ENCODE results near the gene SNTA1. TPM values are rescaled to one million over a fixed set of nuclear protein-coding genes. Genes with fewer than 3 reads are reported as not detected.
A peak's percentile ranks its signal among the peaks of the same experiment; 100 is the strongest.
"Not testable (repeated sequence)": the region's sequence is repeated elsewhere in the genome, so short reads cannot be mapped to it uniquely, and the experiment has no call there.

The SNTA1 gene
- total RNA-seq, 6 experiments from 2014 or later: 13.9 to 22.2 (median 20.9) TPM

- Mint-ChIP-seq H3K27me3 (ENCODE audit: insufficient read depth) (peaks cover 2% of the 10 kb centered on the region; the same call in 1 of the 2 replicates), H3K27ac (peak overlapping the region; percentile 57; the same call in 1 of the 2 replicates), H3K36me3 (ENCODE audit: low read depth) (no peaks in the 10 kb centered on the region), H3K4me3 (peak overlapping the region; percentile 87), H3K9me3 (no peaks in the 10 kb centered on the region), H3K4me1 (ENCODE audit: low read depth) (peaks cover 21% of the 10 kb centered on the region)
- no peak for DNase-seq
- no peak for TF ChIP-seq CTCF (IDR thresholded peaks at IDR 0.05)
Measured at GRCh38 chr20:33443006-33443511, 504 bp downstream of the SNTA1 start.

- DNase-seq: no peak
- Mint-ChIP-seq H3K4me1 (ENCODE audit: low read depth) (peaks cover 21% of the 10 kb centered on the region), H3K9me3 (no peaks in the 10 kb centered on the region), H3K27me3 (ENCODE audit: insufficient read depth) (peaks cover 2% of the 10 kb centered on the region; the same call in 1 of the 2 replicates), H3K4me3 (peak overlapping the region; percentile 87), H3K27ac (peak overlapping the region; percentile 57; the same call in 1 of the 2 replicates), H3K36me3 (ENCODE audit: low read depth) (no peaks in the 10 kb centered on the region)
- TF ChIP-seq CTCF (IDR thresholded peaks at IDR 0.05): no peak
Measured at GRCh38 chr20:33442136-33443005, 1.2 kb downstream of the SNTA1 start.

GRCh38 chr20:33441142-33441955, 2.2 kb downstream of the SNTA1 start:
- no peak overlapping the region for H3K4me3 Mint-ChIP-seq
- H3K36me3 Mint-ChIP-seq (ENCODE audit: low read depth): no peaks in the 10 kb centered on the region
- H3K4me1 Mint-ChIP-seq (ENCODE audit: low read depth): peaks cover 21% of the 10 kb centered on the region
- H3K27me3 Mint-ChIP-seq (ENCODE audit: insufficient read depth): peaks cover 2% of the 10 kb centered on the region; the same call in 1 of the 2 replicates
- no peak overlapping the region for H3K27ac Mint-ChIP-seq
- DNase-seq: no peak
- H3K9me3 Mint-ChIP-seq: no peaks in the 10 kb centered on the region
- no peak for TF ChIP-seq CTCF (IDR thresholded peaks at IDR 0.05)

- H3K4me1 Mint-ChIP-seq (ENCODE audit: low read depth): peaks cover 21% of the 10 kb centered on the region
- H3K36me3 Mint-ChIP-seq (ENCODE audit: low read depth); H3K9me3 Mint-ChIP-seq; H3K27ac Mint-ChIP-seq; H3K4me3 Mint-ChIP-seq; DNase-seq; H3K27me3 Mint-ChIP-seq (ENCODE audit: insufficient read depth): not testable (repeated sequence)
Measured at GRCh38 chr20:33440562-33440961, 3.0 kb downstream of the SNTA1 start.

GRCh38 chr20:33438481-33438880, 5.1 kb downstream of the SNTA1 start:
- Mint-ChIP-seq H3K9me3 (no peaks in the 10 kb centered on the region), H3K4me1 (ENCODE audit: low read depth) (peaks cover 10% of the 10 kb centered on the region), H3K27me3 (ENCODE audit: insufficient read depth) (no peaks in the 10 kb centered on the region; the same call in 1 of the 2 replicates), H3K4me3 (no peak overlapping the region), H3K27ac (no peak overlapping the region), H3K36me3 (ENCODE audit: low read depth) (no peaks in the 10 kb centered on the region)
- TF ChIP-seq CTCF (IDR thresholded peaks at IDR 0.05): no peak
- no peak for DNase-seq
